CD4-positive, alpha-beta memory T cell (primary cell): ENCODE results near the gene RBKS. TPM values are rescaled to one million over a fixed set of nuclear protein-coding genes. Genes with fewer than 3 reads are reported as not detected.

Experiments
- CTCF ChIA-PET: fragments of 350-600 bp; sonication (Branson Sonifier 250); formaldehyde crosslinking; loops from one replicate; lab custom pipeline; 2021; ENCODE audit warnings: inconsistent platforms; ENCODE audit not compliant: partially characterized antibody; lab: Charles Lee
- POLR2A ChIA-PET: fragments of 350-600 bp; sonication (Branson Sonifier 250); formaldehyde crosslinking; loops from one replicate; lab custom pipeline; 2021; ENCODE audit not compliant: partially characterized antibody; lab: Charles Lee
- DNase-seq, 5 donors: peaks; one replicate each; pipeline versions ENCODE4 v3.0.0 to v3.0.0-alpha.2; 2020 to 2022; ENCODE audit warnings: mixed read lengths in 1 of 5
- H3K27ac ChIP-seq: one replicate; pipeline ENCODE4 v1.7.0; 2013; ENCODE audit warnings: low read depth, low read length
- H3K27me3 ChIP-seq: 2 replicates; pipeline ENCODE4 v1.7.0; 2013; ENCODE audit warnings: mild to moderate bottlenecking, low read length, moderate library complexity; ENCODE audit not compliant: insufficient read depth
- H3K36me3 ChIP-seq: 2 replicates; pipeline ENCODE4 v1.7.0; 2013; ENCODE audit warnings: mild to moderate bottlenecking, low read length, moderate library complexity; ENCODE audit not compliant: insufficient read depth
- H3K4me1 ChIP-seq: 2 replicates; pipeline ENCODE4 v1.7.0; 2013; ENCODE audit warnings: mild to moderate bottlenecking, low read length, moderate library complexity; ENCODE audit not compliant: insufficient read depth
- H3K4me3 ChIP-seq, 2 donors: one replicate each; pipeline ENCODE4 v1.7.0; 2013; ENCODE audit warnings: low read length in 2 of 2, mild to moderate bottlenecking in 1 of 2
- H3K9me3 ChIP-seq, 2 donors: one replicate each; pipeline ENCODE4 v1.7.0; 2013; ENCODE audit warnings: low read length in 2 of 2, control low read depth in 1 of 2; ENCODE audit not compliant: control insufficient read depth in 1 of 2
- H3K27ac Mint-ChIP-seq, 7 donors: one replicate each; pipeline ENCODE4 v1.8.0; 2020 to 2021; ENCODE audit warnings: mixed read lengths in 7 of 7, mild to moderate bottlenecking in 6 of 7, inconsistent platforms in 3 of 7, moderate library complexity in 3 of 7
- H3K27me3 Mint-ChIP-seq, 2 donors: one replicate each; pipeline ENCODE4 v1.8.0; 2020 to 2021; ENCODE audit warnings: mixed read lengths in 2 of 2
- H3K36me3 Mint-ChIP-seq, 2 donors: one replicate each; pipeline ENCODE4 v1.8.0; 2020 to 2021; ENCODE audit warnings: mixed read lengths in 2 of 2, inconsistent platforms in 1 of 2, mild to moderate bottlenecking in 1 of 2
- H3K4me1 Mint-ChIP-seq, 4 donors: one replicate each; pipeline ENCODE4 v1.8.0; 2020 to 2021; ENCODE audit warnings: mixed read lengths in 4 of 4, mild to moderate bottlenecking in 1 of 4
- H3K4me3 Mint-ChIP-seq, 8 donors: one replicate each; pipeline ENCODE4 v1.8.0; 2020 to 2021; ENCODE audit warnings: mixed read lengths in 8 of 8, mild to moderate bottlenecking in 7 of 8, moderate library complexity in 6 of 8, inconsistent platforms in 3 of 8
- H3K9me3 Mint-ChIP-seq, 8 donors: one replicate each; pipeline ENCODE4 v1.8.0; 2020 to 2021; ENCODE audit warnings: mixed read lengths in 8 of 8, mild to moderate bottlenecking in 5 of 8, inconsistent platforms in 3 of 8, moderate library complexity in 1 of 8
- intact Hi-C: fragments of 100-400 bp; cut with micrococcal nuclease; formaldehyde crosslinking; loops from one replicate; pipeline ENCODE4 v1.15.1; 2023
- polyA plus RNA-seq, 2 donors: library from polyadenylated mRNA; unstranded; fragments of 300-500 nt; fragmentation: Illumina TruSeq; gene quantifications; one replicate each; pipeline ENCODE4 v1.2.3, GENCODE V29; 2021
- total RNA-seq, 2 experiments: library from RNA; stranded (reverse); gene quantifications; one replicate each; pipeline ENCODE4 v1.2.3, GENCODE V29; 2021

Gene RBKS
- total and polyA plus RNA-seq, 4 experiments from 2014 or later: 1.2 to 5.9 (median 2.1) TPM

DNA sequence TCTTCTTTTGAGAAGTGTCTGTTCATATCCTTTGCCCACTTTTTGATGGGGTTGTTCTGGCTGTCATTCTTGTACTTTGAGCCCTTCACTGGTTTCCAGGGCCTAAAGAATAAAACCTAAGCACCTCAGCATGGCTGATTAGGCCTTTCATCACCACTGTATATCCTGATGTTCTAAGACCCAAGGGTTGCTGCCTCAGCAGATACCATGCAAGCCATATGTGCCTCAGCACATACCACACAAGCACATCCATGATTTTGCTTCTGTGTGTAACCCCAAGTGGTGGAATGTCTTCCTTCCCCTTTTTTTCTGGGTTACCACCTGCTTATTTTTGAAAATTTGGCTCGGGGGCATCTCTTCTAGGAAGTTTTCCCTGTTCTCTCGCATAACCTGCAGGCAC, 11.4 kb downstream of the RBKS start:
- no peak for DNase-seq
- H3K27me3 ChIP-seq: no peaks in the 10 kb centered on the region
- H3K4me1 ChIP-seq: no peaks in the 10 kb centered on the region
- POLR2A ChIA-PET: no interaction called here
- no peaks in the 10 kb centered on the region for H3K9me3 ChIP-seq
- CTCF ChIA-PET: no interaction called here
- H3K36me3 ChIP-seq: no peaks in the 10 kb centered on the region
- Mint-ChIP-seq H3K27ac (no peak overlapping the region), H3K9me3 (peaks cover 2 to 17% (median 7%) of the 10 kb centered on the region in 8 donors), H3K4me1 (no peaks in the 10 kb centered on the region), H3K27me3 (peaks cover 0 to 1% of the 10 kb centered on the region in 2 donors), H3K4me3 (no peak overlapping the region), H3K36me3 (peaks cover 2 to 23% of the 10 kb centered on the region in 2 donors)
- no peak overlapping the region for H3K27ac ChIP-seq
- no peak overlapping the region for H3K4me3 ChIP-seq
- intact Hi-C loops: no loop called here

DNA sequence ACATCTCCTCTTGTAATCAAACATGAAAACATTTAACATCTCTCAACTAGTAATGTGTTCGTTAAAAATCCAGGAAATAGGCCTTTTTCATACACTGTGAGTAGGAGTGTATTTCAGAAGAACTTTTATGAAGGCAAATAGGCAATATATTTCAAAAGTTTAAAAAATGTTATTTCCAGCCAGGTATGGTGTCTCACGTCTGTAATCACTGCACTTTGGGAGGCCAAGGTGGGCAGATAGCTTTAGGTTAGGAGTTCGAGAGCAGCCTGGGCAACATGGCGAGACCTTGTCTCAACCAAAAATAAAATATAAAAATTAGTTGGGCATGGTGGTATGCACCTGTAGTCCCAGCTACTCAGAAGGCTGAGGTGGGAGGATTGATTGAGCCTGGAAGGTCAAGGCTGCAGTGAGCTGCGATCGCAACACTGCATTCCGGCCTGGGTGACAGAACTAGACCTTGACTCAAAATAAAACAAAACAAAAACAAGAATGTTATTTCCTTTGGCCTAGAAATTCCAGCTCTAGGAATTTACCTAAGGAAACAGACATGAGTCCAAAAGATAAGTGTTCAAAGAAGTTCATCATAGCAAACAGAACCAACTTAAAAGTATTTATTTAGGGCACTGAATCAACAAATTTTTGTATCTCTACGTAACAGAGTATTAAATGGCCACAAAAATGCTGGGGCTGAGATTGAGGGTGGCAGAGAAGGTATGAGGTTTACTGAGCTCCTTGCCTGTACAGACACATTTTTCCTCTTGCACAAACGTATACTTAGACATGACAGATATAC, 14.9 kb downstream of the RBKS start:
- no peaks in the 10 kb centered on the region for H3K36me3 ChIP-seq
- POLR2A ChIA-PET: no interaction called here
- H3K36me3 Mint-ChIP-seq: peaks cover 2 to 24% of the 10 kb centered on the region in 2 donors

DNA sequence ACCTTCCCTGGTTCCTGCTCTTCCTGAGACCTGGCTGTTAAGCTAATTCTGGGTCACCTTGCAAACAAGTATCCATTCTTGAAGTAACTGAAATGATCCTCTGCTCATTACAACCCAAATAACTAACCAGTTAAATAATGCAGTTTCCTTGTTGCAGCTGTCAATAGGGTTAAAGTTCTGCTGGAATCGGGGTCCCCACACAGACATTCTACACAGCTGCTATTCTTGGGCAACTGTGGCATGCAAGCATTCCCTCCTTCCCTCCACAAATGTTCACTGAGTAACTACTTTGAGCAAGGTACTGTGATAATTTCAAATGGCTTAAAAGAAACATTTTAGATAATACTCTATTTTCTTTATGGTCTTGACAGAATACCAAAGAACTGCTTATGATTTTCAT, 17.1 kb downstream of the RBKS start:
- Histone ChIP-seq H3K4me1 (no peaks in the 10 kb centered on the region), H3K4me3 (no peak overlapping the region), H3K27ac (no peak overlapping the region), H3K27me3 (no peaks in the 10 kb centered on the region), H3K9me3 (no peaks in the 10 kb centered on the region), H3K36me3 (no peaks in the 10 kb centered on the region)
- Mint-ChIP-seq H3K27ac (no peak overlapping the region), H3K4me1 (no peaks in the 10 kb centered on the region), H3K4me3 (no peak overlapping the region), H3K36me3 (peaks cover 2 to 18% of the 10 kb centered on the region in 2 donors), H3K9me3 (peaks cover 2 to 17% (median 6%) of the 10 kb centered on the region in 8 donors), H3K27me3 (no peaks in the 10 kb centered on the region)
- POLR2A ChIA-PET: no interaction called here
- no peak for DNase-seq
- CTCF ChIA-PET: no interaction called here
- intact Hi-C loops: no loop called here

More for the DNA sequence above, 14.9 kb downstream of the RBKS start:
- H3K4me3 ChIP-seq: no peak overlapping the region
- CTCF ChIA-PET: no interaction called here
- Mint-ChIP-seq H3K9me3 (peaks cover 2 to 17% (median 7%) of the 10 kb centered on the region in 8 donors), H3K27ac (peak overlapping the region in 1 of 7 donors; percentile 33), H3K27me3 (peaks cover 0 to 1% of the 10 kb centered on the region in 2 donors), H3K4me3 (no peak overlapping the region), H3K4me1 (no peaks in the 10 kb centered on the region)
- H3K4me1 ChIP-seq: no peaks in the 10 kb centered on the region
- H3K9me3 ChIP-seq: no peaks in the 10 kb centered on the region
- DNase-seq: no peak
- H3K27ac ChIP-seq: no peak overlapping the region
- H3K27me3 ChIP-seq: no peaks in the 10 kb centered on the region
- intact Hi-C loops: no loop called here

DNA sequence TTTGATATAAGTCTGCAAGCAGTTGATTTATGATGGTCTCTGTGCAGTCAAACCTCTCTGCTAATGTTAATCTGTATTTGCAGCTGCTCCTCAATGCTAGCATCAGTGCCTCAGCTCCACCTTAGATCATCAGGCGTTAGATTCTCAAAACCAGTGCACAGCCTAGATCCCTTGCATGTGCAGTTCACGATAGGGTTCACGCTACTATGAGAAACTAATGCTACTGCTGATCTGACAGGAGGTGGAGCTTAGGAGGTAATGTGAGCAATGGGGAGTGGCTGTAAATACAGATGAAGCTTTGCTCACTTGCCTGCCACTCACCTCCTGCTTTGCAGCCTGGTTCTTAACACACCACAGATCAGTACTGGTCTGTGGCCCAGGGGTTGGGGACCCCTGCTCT, 18.4 kb downstream of the RBKS start:
- ChIA-PET POLR2A (interaction anchor here (0.7 kb wide), 1 partner anchor 16 kb away, joined by 3 read pairs; no protein-coding TSS in a partner anchor), CTCF (interaction anchor here (0.6 kb wide), 1 partner anchor 22 kb away, joined by 3 read pairs; no protein-coding TSS in a partner anchor)
- no peak overlapping the region for H3K4me3 Mint-ChIP-seq
- peaks cover under 1 to 15% of the 10 kb centered on the region in 2 donors for H3K36me3 Mint-ChIP-seq
- intact Hi-C loops: no loop called here
- H3K36me3 ChIP-seq: no peaks in the 10 kb centered on the region
- H3K27ac Mint-ChIP-seq: no peak overlapping the region
- H3K27me3 Mint-ChIP-seq: no peaks in the 10 kb centered on the region
- no peaks in the 10 kb centered on the region for H3K9me3 ChIP-seq
- H3K27ac ChIP-seq: no peak overlapping the region
- peaks cover 2 to 11% (median 6%) of the 10 kb centered on the region in 8 donors for H3K9me3 Mint-ChIP-seq
- no peak for DNase-seq
- no peaks in the 10 kb centered on the region for H3K4me1 ChIP-seq
- no peaks in the 10 kb centered on the region for H3K27me3 ChIP-seq
- H3K4me3 ChIP-seq: no peak overlapping the region
- no peaks in the 10 kb centered on the region for H3K4me1 Mint-ChIP-seq

DNA sequence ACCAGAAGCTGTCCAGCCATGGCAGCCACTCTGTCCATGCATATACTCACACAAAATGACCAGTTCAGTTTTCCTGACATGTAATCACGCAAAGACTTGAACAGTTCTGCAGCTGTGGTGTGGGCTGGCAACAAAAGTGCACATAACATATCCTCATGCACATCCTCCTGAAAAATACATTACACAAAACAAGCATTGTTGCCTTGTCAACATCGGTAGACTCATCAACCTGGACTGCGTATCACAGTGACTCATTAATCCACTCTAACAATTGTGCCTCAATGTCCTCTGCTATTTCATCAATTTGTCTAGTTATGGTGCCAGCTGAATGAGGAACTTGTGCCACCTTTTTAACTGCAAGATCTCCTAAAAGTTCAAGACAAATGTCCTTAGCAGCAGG, 19.5 kb downstream of the RBKS start:
- ChIA-PET CTCF (no interaction called here), POLR2A (no interaction called here)
- Histone ChIP-seq H3K4me3 (no peak overlapping the region), H3K27ac (no peak overlapping the region), H3K4me1 (no peaks in the 10 kb centered on the region), H3K9me3 (no peaks in the 10 kb centered on the region), H3K36me3 (no peaks in the 10 kb centered on the region), H3K27me3 (no peaks in the 10 kb centered on the region)
- no peaks in the 10 kb centered on the region for H3K27me3 Mint-ChIP-seq
- no peak overlapping the region for H3K27ac Mint-ChIP-seq
- DNase-seq: no peak
- peaks cover 0 to 3% (median 1%) of the 10 kb centered on the region in 8 donors for H3K9me3 Mint-ChIP-seq
- no peaks in the 10 kb centered on the region for H3K4me1 Mint-ChIP-seq
- intact Hi-C loops: no loop called here
- peaks cover 0 to 12% of the 10 kb centered on the region in 2 donors for H3K36me3 Mint-ChIP-seq
- no peak overlapping the region for H3K4me3 Mint-ChIP-seq

DNA sequence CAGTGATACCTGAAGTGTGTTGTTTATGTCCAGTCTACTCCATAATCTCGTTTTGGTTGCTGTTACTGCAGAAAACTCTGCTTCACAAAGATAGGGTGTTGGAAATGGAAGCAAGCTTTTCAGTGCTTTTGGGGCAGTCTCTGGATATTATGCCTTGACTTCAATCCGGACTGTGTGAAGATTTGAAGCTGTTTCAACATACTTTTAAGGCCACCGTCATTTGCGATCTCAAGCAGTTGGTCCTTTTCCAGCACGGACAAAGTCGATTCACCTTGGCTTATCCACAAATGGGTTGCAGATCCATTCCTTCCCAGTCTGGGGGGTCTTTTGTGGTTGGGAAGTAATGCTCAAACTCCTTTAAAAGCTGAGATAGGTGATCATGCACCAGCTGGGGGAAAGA, 20.4 kb downstream of the RBKS start:
- no peak overlapping the region for H3K27ac ChIP-seq
- DNase-seq: no peak
- H3K4me3 Mint-ChIP-seq: no peak overlapping the region
- POLR2A ChIA-PET: no interaction called here
- no peaks in the 10 kb centered on the region for H3K36me3 ChIP-seq
- CTCF ChIA-PET: no interaction called here
- H3K27ac Mint-ChIP-seq: no peak overlapping the region
- no peaks in the 10 kb centered on the region for H3K4me1 Mint-ChIP-seq
- intact Hi-C loops: no loop called here
- H3K4me1 ChIP-seq: no peaks in the 10 kb centered on the region
- H3K9me3 ChIP-seq: no peaks in the 10 kb centered on the region
- no peaks in the 10 kb centered on the region for H3K27me3 ChIP-seq
- no peaks in the 10 kb centered on the region for H3K9me3 Mint-ChIP-seq
- H3K4me3 ChIP-seq: no peak overlapping the region
- H3K27me3 Mint-ChIP-seq: no peaks in the 10 kb centered on the region
- peaks cover 0 to 9% of the 10 kb centered on the region in 2 donors for H3K36me3 Mint-ChIP-seq

DNA sequence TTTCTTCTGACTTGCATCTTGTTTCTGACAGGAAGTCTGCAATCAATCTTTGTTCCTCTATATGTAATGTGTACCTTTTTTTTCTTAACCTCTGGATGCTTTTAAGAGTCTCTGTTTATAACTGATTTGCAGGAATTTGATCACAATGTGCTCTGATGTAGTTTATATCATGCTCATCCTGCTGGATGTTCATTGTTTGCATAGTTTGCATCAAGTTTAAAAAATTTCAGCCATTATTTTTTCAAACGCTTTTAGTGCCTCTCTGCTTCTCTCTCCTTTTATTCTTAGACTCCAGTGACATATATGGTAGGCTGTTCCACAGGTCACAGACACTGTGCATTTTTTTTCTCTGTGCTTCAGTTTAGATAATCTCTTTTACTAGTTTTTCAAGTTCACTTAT, 23.9 kb downstream of the RBKS start:
- DNase-seq: no peak
- H3K4me1 Mint-ChIP-seq: no peaks in the 10 kb centered on the region
- no peaks in the 10 kb centered on the region for H3K9me3 Mint-ChIP-seq
- no peak overlapping the region for H3K4me3 Mint-ChIP-seq
- no peak overlapping the region for H3K4me3 ChIP-seq
- no peaks in the 10 kb centered on the region for H3K9me3 ChIP-seq
- intact Hi-C loops: no loop called here
- H3K36me3 Mint-ChIP-seq: peaks cover 0 to 9% of the 10 kb centered on the region in 2 donors
- ChIA-PET POLR2A (no interaction called here), CTCF (no interaction called here)
- no peak overlapping the region for H3K27ac ChIP-seq
- H3K27ac Mint-ChIP-seq: no peak overlapping the region
- H3K4me1 ChIP-seq: no peaks in the 10 kb centered on the region
- no peaks in the 10 kb centered on the region for H3K27me3 Mint-ChIP-seq
- no peaks in the 10 kb centered on the region for H3K36me3 ChIP-seq
- no peaks in the 10 kb centered on the region for H3K27me3 ChIP-seq
